ENCODE data around the gene MANSC1. TPM values are rescaled to one million over a fixed set of nuclear protein-coding genes. Genes with fewer than 3 reads are reported as not detected.

The MANSC1 gene
- total RNA-seq, 2 donors from 2014 or later, result 6.6 to 12.1 TPM

DNA sequence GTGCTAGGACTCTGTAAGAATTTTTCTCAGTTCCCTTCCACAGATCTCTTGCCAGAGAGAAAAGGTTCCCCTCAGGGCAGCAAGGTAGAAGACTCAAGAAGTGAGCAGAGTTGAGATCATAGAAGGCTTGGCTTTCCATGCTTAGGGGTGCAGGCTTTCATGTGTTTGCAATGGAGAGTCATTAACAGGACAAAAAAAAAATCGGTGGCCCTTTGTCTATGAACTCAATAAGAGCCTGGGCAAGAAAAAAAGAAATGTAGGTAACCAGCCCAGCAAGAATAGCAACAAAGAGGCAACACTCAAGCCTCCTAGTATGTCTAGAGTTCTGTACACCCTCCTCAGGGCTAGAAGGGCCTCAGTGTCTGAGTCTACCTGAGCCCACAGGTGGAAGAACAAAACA lies 59.8 kb downstream of the MANSC1 start:
- Histone ChIP-seq H3K4me1 (ENCODE audit: control insufficient read depth, insufficient read depth, low read length) (no peaks in the 10 kb centered on the region), H3K9me3 (ENCODE audit: control insufficient read depth, low read length) (no peaks in the 10 kb centered on the region), H3K36me3 (ENCODE audit: control insufficient read depth, insufficient read depth, low read length) (no peaks in the 10 kb centered on the region), H3K9ac (ENCODE audit: extremely low read depth, low read length, poor library complexity, severe bottlenecking) (no peak overlapping the region), H3K27ac (ENCODE audit: low read depth, low read length) (no peak overlapping the region), H3K27me3 (ENCODE audit: control insufficient read depth, insufficient read depth, low read length, poor library complexity, severe bottlenecking) (no peaks in the 10 kb centered on the region), H3K4me3 (ENCODE audit: low read length) (no peak overlapping the region)
- H3K27ac Mint-ChIP-seq, result no peak overlapping the region
- TF ChIP-seq, protein P1, sequence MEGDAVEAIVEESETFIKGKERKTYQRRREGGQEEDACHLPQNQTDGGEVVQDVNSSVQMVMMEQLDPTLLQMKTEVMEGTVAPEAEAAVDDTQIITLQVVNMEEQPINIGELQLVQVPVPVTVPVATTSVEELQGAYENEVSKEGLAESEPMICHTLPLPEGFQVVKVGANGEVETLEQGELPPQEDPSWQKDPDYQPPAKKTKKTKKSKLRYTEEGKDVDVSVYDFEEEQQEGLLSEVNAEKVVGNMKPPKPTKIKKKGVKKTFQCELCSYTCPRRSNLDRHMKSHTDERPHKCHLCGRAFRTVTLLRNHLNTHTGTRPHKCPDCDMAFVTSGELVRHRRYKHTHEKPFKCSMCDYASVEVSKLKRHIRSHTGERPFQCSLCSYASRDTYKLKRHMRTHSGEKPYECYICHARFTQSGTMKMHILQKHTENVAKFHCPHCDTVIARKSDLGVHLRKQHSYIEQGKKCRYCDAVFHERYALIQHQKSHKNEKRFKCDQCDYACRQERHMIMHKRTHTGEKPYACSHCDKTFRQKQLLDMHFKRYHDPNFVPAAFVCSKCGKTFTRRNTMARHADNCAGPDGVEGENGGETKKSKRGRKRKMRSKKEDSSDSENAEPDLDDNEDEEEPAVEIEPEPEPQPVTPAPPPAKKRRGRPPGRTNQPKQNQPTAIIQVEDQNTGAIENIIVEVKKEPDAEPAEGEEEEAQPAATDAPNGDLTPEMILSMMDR (conservative IDR thresholded peaks at IDR 0.05), result no peak
- 44 to 76% methylated on average over 1 of the region's 1 CpG for WGBS, 2 experiments (ENCODE audit: insufficient coverage in 1 of 2, insufficient read length in 1 of 2)
- H3K36me3 Mint-ChIP-seq (ENCODE audit: low read depth), result no peaks in the 10 kb centered on the region
- peaks cover 9% of the 10 kb centered on the region for H3K27me3 Mint-ChIP-seq (ENCODE audit: insufficient read depth)
- H3K9me3 Mint-ChIP-seq, result peaks cover 5% of the 10 kb centered on the region
- H3K4me3 Mint-ChIP-seq, result no peak overlapping the region
- DNase-seq, result no peak
- peaks cover 16% of the 10 kb centered on the region for H3K4me1 Mint-ChIP-seq

DNA sequence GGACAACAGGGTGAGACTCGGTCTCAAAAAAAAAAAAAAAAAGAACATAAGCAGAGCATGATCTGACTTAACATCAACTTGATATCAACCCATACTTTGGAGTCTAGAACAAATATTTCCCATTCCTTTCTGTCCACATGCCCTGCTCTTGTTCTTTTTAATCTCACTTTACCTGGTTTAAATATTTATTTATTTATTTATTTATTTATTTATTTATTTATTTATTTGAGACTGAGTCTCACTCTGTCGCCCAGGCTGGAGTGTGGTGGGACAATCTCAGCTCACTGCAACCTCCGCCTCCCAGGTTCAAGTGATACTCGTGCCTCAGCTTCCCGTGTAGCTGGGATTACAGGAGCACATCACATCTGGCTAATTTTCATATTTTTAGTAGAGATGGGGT lies 63.6 kb downstream of the MANSC1 start:
- Histone ChIP-seq H3K27ac (ENCODE audit: low read depth, low read length) (no peak overlapping the region), H3K9ac (ENCODE audit: extremely low read depth, low read length, poor library complexity, severe bottlenecking) (no peak overlapping the region), H3K4me1 (ENCODE audit: control insufficient read depth, insufficient read depth, low read length) (no peaks in the 10 kb centered on the region), H3K4me3 (ENCODE audit: low read length) (no peak overlapping the region), H3K36me3 (ENCODE audit: control insufficient read depth, insufficient read depth, low read length) (no peaks in the 10 kb centered on the region), H3K9me3 (ENCODE audit: control insufficient read depth, low read length) (no peaks in the 10 kb centered on the region), H3K27me3 (ENCODE audit: control insufficient read depth, insufficient read depth, low read length, poor library complexity, severe bottlenecking) (no peaks in the 10 kb centered on the region)
- no peak overlapping the region for H3K27ac Mint-ChIP-seq
- H3K4me3 Mint-ChIP-seq, result no peak overlapping the region
- TF ChIP-seq, protein P1 (conservative IDR thresholded peaks at IDR 0.05), result no peak
- peaks cover 9% of the 10 kb centered on the region for H3K27me3 Mint-ChIP-seq (ENCODE audit: insufficient read depth)
- H3K4me1 Mint-ChIP-seq, result peaks cover 25% of the 10 kb centered on the region
- no peak for DNase-seq
- no peaks in the 10 kb centered on the region for H3K36me3 Mint-ChIP-seq (ENCODE audit: low read depth)
- peaks cover 5% of the 10 kb centered on the region for H3K9me3 Mint-ChIP-seq
- 94 to 97% methylated on average over 4 to 5 of the region's 5 CpGs for WGBS, 2 experiments (ENCODE audit: insufficient coverage in 1 of 2, insufficient read length in 1 of 2)

DNA sequence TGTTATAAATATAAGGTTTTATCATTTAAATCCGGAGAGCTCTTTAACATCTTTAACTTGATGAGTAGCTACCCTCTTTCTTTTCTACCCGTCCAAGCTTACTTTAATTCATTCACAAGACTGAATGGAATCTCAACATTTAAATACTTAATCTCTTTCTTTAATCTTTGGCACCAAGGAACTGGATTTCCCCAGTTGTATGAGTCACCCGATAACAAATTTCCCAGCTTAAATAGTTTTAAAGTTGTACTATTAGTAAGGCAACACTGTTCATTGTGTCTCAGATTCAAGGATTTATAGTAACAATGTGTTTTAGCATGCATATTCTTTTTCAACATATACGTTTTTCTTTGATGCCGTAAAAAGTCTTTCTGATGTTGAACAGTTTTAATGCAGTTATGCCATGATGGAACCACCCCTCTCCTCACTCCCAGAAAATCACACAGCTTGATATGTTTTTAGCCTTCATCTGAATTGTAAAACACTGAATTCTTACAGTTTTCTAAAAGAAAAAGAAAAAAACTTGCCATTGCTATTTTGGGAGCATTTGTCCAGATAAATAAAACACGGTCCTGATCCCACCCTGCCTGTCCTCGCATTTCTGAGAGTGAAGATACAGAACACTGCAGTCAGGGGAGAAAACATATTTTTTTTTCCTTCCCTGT lies 67.1 kb downstream of the MANSC1 start:
- Histone ChIP-seq H3K27me3 (ENCODE audit: control insufficient read depth, insufficient read depth, low read length, poor library complexity, severe bottlenecking) (no peaks in the 10 kb centered on the region), H3K27ac (ENCODE audit: low read depth, low read length) (no peak overlapping the region), H3K4me3 (ENCODE audit: low read length) (no peak overlapping the region), H3K36me3 (ENCODE audit: control insufficient read depth, insufficient read depth, low read length) (no peaks in the 10 kb centered on the region), H3K4me1 (ENCODE audit: control insufficient read depth, insufficient read depth, low read length) (peaks cover 4% of the 10 kb centered on the region), H3K9ac (ENCODE audit: extremely low read depth, low read length, poor library complexity, severe bottlenecking) (no peak overlapping the region), H3K9me3 (ENCODE audit: control insufficient read depth, low read length) (peaks cover 4% of the 10 kb centered on the region)
- TF ChIP-seq, protein P1 (conservative IDR thresholded peaks at IDR 0.05), result no peak
- no peak for DNase-seq
- no peak overlapping the region for H3K4me3 Mint-ChIP-seq
- peaks cover 7% of the 10 kb centered on the region for H3K27me3 Mint-ChIP-seq (ENCODE audit: insufficient read depth)
- peaks cover 33% of the 10 kb centered on the region for H3K4me1 Mint-ChIP-seq
- WGBS, 2 experiments (ENCODE audit: insufficient coverage in 1 of 2, insufficient read length in 1 of 2), result 73 to 81% methylated on average over 6 to 7 of the region's 7 CpGs
- H3K36me3 Mint-ChIP-seq (ENCODE audit: low read depth), result no peaks in the 10 kb centered on the region
- H3K27ac Mint-ChIP-seq, result peak overlapping the region; percentile 87
- H3K9me3 Mint-ChIP-seq, result peaks cover 3% of the 10 kb centered on the region

Measured in endodermal cell (in vitro differentiated cells).